GM21619 (cell line): ENCODE data around the gene TDRD9.
A peak's percentile ranks its signal among the peaks of the same experiment; 100 is the strongest.
"Not testable (repeated sequence)": the region's sequence is repeated elsewhere in the genome, so short reads cannot be mapped to it uniquely, and the experiment has no call there.

Source experiments
- ATAC-seq: cut with Tn5 transposase; IDR thresholded peaks from one replicate; pipeline ENCODE4 v1.9.1; 2021; ENCODE audit not compliant: unreplicated experiment

The TDRD9 gene

GRCh38 chr14:103892247-103892646 is 36.0 kb upstream of the TDRD9 start:
- no peak for ATAC-seq

GRCh38 chr14:103894034-103894722 is 34.1 kb upstream of the TDRD9 start:
- ATAC-seq: no peak

DNA sequence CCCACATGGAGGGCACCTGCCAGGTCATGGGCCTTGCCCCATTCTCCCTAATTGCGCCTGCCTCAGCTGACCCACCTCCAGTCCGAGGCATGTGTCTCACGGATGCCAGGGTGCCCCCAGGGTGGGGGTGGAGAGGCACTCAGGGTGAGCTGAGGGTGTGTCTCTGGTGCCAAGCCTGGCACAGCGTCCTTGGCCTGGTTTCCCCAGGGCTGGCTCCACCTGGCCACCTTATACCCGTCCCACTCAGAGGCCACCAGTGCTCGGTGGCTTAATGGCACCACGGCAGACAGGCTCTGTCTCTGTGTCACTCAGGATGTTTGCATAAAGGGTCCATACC is 33.6 kb upstream of the TDRD9 start:
- no peak for ATAC-seq

- ATAC-seq: no peak
These were observed 31.7 kb upstream of the TDRD9 start for GRCh38 chr14:103896578-103896977.

DNA sequence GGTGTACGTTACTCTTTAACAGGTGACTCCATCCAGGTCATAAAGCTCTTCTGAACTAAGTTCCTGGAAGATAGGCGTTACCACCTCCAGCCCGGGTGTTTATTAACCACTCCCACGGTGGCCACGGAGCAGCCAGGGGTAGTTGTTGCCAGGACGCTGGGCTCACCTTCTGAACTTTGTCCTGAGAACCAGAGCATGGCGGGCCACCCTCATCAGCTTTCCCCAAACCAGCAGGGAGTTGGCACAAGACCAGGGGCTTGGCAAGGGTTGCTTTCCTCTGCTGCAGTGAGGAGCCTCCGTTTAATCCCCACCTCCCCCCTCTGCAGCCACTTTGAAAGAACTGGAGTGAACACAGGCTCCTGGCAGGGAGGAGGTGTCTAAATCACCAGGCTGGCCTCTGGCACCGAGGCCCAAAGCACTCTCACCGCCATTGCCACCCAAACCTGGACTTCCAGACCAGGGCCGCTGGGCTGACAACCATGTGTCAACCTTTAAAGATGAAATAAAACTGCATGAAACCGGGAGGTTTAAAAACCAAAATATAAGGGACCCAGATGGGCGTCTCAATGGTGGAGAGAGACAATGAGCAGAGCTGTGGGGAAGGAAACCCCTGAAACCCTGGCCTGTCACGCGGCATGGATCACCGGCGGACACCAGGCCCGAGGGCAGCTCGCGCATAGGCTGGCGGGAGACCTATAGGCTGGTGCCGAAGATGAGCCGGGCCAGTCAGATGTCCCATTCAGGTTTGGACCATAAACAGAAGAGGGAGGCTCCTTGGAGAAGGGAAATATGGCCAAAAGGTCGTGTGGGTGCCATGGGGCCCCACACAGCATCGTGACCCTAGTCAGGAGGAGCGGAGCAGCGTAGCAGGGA is 30.9 kb upstream of the TDRD9 start:
- no peak for ATAC-seq

GRCh38 chr14:103898204-103898603 is 30.1 kb upstream of the TDRD9 start:
- ATAC-seq: no peak

DNA sequence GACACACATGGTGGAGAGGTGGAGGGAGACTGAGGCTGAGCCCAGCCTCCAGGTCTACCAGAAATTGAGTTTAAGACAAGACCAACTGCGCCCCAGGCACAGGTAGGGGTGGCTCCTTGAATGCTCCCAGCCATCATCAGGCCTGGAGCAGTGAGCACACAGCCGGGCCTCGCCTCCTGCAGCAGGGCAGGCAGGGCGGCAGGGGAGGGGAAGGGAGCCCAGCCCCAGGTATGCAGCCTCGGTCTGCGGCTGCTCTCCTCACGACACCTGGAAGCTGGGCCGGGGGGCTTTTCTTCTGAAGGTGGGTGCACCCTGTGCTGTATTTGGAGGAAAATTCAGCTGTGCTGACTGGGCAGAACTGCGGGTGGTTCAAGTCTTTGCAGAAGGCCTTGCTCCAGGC is 29.5 kb upstream of the TDRD9 start:
- no peak for ATAC-seq

DNA sequence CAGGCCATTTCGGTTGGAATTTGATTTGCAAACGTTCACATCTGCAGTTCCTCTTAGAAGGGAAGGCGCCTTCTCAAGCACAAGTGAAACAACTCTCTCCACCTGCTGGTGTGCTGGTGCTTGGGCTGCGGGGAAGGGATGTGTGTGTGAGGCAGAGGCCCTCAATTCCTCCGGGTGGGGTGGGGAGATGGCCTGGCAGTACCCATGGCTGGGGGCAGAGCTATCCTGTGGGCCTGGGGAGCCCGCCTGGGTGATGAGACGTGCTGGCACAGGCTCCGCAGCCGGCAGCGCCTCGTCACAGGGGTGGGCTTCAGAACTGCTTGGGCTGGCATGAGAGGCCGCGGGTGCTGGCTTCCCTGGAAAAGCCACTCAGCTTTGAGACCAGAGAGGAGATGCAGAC is 28.9 kb upstream of the TDRD9 start:
- ATAC-seq: no peak

- no peak for ATAC-seq
These were observed 28.4 kb upstream of the TDRD9 start for GRCh38 chr14:103899833-103900232.

DNA sequence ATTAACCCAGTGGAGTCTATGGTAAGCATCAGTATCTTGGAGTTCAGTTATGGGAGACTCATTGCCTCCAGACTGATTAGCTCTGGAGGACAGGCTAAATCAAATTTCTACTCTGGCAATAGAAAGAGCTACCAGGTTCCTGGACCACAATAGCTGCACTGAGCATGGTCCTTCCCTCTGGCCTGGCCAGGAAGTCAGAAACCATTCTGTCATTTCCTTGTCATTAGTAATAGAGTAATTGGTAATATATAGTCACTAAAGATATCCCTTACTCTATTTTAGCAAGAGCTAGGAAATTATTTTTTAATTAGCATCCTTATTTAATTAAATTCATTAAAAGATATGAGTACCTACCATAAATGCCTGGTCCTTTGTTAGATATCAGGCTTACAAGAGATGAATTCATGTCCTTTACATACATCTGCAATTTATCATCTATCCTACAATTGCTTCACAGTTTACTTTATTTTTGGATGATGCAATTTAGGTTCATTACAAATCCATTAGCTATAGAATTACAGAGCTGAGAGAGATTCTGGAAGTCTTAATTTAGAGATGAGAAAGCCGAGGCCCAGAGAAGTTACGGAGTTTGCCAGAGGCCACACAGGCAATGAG is 23.7 kb upstream of the TDRD9 start:
- no peak for ATAC-seq

GRCh38 chr14:103905842-103906456 is 22.3 kb upstream of the TDRD9 start:
- no peak for ATAC-seq

DNA sequence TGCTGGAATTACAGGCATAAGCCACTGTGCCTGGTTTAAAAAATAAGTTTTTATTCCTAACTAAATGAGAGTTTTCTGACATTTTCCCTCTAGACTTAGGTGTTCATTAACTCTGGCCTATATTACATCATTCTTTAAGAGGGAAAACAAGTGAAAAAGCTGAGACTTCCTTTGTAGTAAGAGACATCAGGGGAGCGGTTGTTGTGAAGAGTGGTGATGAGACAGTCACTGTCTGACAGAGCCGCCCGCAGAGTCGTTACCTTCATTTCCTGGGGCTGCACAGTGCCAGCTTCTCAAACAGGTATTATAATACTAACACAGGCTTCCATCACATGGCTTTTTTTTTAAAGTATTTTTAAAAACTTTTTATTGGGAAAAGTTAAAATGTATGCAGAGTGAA is 19.7 kb upstream of the TDRD9 start:
- no peak for ATAC-seq

- ATAC-seq: no peak
These were observed 18.6 kb upstream of the TDRD9 start for GRCh38 chr14:103909531-103910261.

GRCh38 chr14:103910262-103910935 is 17.9 kb upstream of the TDRD9 start:
- peak; percentile 69 for ATAC-seq

- no peak for ATAC-seq
These were observed 17.3 kb upstream of the TDRD9 start for GRCh38 chr14:103910984-103911383.

GRCh38 chr14:103915616-103916015 is 12.6 kb upstream of the TDRD9 start:
- ATAC-seq: no peak

- ATAC-seq: no peak
These were observed 11.5 kb upstream of the TDRD9 start for GRCh38 chr14:103916636-103917262.

- ATAC-seq: peak; percentile 95
These were observed 7.0 kb upstream of the TDRD9 start for GRCh38 chr14:103920981-103921854.

- ATAC-seq: not testable (repeated sequence)
These were observed 6.4 kb upstream of the TDRD9 start for GRCh38 chr14:103921855-103922200.
